AG09309 (cell line): ENCODE measurements around the gene MFSD1.

Source experiments
- DNase-seq: peaks from one replicate; pipeline ENCODE4 v3.0.0-alpha.2; 2010; ENCODE audit warnings: low read depth
- H3K4me3 ChIP-seq: 2 replicates; pipeline ENCODE4 v1.5.1; 2011; ENCODE audit warnings: mild to moderate bottlenecking, low read depth, low read length, moderate library complexity; ENCODE audit not compliant: control insufficient read depth
- TF ChIP-seq, protein P1 (sequence below): IDR thresholded peaks from 2 replicates; pipeline ENCODE4 v1.5.1; 2011; ENCODE audit warnings: mild to moderate bottlenecking, low read depth, low read length, inconsistent platforms; ENCODE audit not compliant: insufficient read depth, control insufficient read depth; ENCODE audit errors: missing control alignments

Gene MFSD1

GRCh38 chr3:158770741-158771350, 31.0 kb upstream of the MFSD1 start:
- TF ChIP-seq, protein P1, sequence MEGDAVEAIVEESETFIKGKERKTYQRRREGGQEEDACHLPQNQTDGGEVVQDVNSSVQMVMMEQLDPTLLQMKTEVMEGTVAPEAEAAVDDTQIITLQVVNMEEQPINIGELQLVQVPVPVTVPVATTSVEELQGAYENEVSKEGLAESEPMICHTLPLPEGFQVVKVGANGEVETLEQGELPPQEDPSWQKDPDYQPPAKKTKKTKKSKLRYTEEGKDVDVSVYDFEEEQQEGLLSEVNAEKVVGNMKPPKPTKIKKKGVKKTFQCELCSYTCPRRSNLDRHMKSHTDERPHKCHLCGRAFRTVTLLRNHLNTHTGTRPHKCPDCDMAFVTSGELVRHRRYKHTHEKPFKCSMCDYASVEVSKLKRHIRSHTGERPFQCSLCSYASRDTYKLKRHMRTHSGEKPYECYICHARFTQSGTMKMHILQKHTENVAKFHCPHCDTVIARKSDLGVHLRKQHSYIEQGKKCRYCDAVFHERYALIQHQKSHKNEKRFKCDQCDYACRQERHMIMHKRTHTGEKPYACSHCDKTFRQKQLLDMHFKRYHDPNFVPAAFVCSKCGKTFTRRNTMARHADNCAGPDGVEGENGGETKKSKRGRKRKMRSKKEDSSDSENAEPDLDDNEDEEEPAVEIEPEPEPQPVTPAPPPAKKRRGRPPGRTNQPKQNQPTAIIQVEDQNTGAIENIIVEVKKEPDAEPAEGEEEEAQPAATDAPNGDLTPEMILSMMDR = no peak
- H3K4me3 ChIP-seq = no peak overlapping the region
- DNase-seq = no peak

GRCh38 chr3:158771577-158771976, 30.3 kb upstream of the MFSD1 start:
- TF ChIP-seq, protein P1 = no peak
- no peak for DNase-seq
- H3K4me3 ChIP-seq = no peak overlapping the region

- H3K4me3 ChIP-seq = no peak overlapping the region
- DNase-seq = no peak
These were observed 29.9 kb upstream of the MFSD1 start for GRCh38 chr3:158771982-158772381.

DNA sequence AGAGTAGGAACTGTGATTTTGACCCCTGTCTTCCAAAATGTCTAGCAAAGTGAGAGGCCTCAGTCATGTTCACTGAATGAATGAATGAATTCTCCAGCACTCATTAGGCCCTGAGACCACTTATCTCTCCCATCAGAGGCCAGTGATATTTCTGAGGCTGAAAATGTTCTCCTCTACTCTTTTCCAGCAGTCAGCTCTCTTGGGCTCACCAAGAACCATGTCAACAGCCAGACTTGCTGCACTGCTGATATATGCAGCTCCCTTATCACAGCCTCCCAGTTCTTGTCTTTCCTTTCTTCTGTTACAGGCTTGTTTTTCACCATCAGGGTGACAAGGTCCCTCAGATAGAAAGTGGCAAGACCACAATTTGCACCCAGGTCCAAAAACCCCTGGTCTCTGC, 28.7 kb upstream of the MFSD1 start:
- TF ChIP-seq, protein P1 = no peak
- DNase-seq = no peak
- H3K4me3 ChIP-seq = no peak overlapping the region

More at GRCh38 chr3:158771982-158772381, 29.9 kb upstream of the MFSD1 start:
- TF ChIP-seq, protein P1 = no peak

- peak; percentile 64 for DNase-seq
- TF ChIP-seq, protein P1 = peak; percentile 1
- H3K4me3 ChIP-seq = no peak overlapping the region
These were observed 27.7 kb upstream of the MFSD1 start for GRCh38 chr3:158773845-158774830.

DNA sequence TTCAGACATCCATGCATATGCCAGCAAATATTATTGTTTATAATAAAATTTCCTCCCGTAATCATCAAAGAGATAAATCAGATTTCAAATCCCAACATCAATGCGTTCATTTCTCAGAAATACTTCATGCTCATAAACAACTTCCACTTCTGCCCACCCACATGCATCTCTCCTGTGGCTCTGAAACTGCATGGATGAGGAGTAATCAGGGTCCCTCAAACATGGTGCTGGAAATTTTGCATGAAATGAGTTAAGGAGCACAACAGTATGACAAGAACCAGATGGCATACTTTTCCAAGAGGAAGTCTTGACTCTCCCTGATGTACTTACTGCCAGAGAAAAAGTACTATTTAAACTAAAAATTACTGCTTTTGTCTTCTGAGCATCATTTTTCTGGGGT, 26.9 kb upstream of the MFSD1 start:
- no peak for DNase-seq
- TF ChIP-seq, protein P1 = no peak
- no peak overlapping the region for H3K4me3 ChIP-seq
